IPS-20b (cell line): ENCODE data around the gene MAGI1.
"Not testable (repeated sequence)": the region's sequence is repeated elsewhere in the genome, so short reads cannot be mapped to it uniquely, and the experiment has no call there.

Experiments used
- H3K27ac ChIP-seq: one replicate; pipeline ENCODE4 v1.5.1; 2013; ENCODE audit warnings: low read length
- H3K27me3 ChIP-seq: 2 replicates; pipeline ENCODE4 v1.6.1; 2013; ENCODE audit warnings: mild to moderate bottlenecking, low read length, inconsistent platforms; ENCODE audit not compliant: insufficient read depth
- H3K36me3 ChIP-seq: 2 replicates; pipeline ENCODE4 v1.6.1; 2013; ENCODE audit warnings: low read depth, mild to moderate bottlenecking, inconsistent platforms, low read length, moderate library complexity; ENCODE audit not compliant: insufficient read depth
- H3K4me1 ChIP-seq: 2 replicates; pipeline ENCODE4 v1.6.1; 2013; ENCODE audit warnings: mild to moderate bottlenecking, control low read depth, inconsistent platforms, low read length, moderate library complexity; ENCODE audit not compliant: insufficient read depth
- H3K4me3 ChIP-seq: 2 replicates; pipeline ENCODE4 v1.5.1; 2013; ENCODE audit warnings: mild to moderate bottlenecking, low read length, inconsistent platforms
- H3K9ac ChIP-seq: 2 replicates; pipeline ENCODE4 v1.6.1; 2013; ENCODE audit warnings: low read depth, mild to moderate bottlenecking, inconsistent platforms, low read length, moderate library complexity
- H3K9me3 ChIP-seq: 2 replicates; pipeline ENCODE4 v1.6.1; 2013; ENCODE audit warnings: mild to moderate bottlenecking, low read depth, low read length, inconsistent platforms; ENCODE audit not compliant: insufficient read depth

MAGI1 gene

GRCh38 chr3:65557899-65558564 lies 480.7 kb downstream of the MAGI1 start:
- peaks cover 10% of the 10 kb centered on the region for H3K4me1 ChIP-seq
- no peaks in the 10 kb centered on the region for H3K36me3 ChIP-seq
- no peak overlapping the region for H3K27ac ChIP-seq
- H3K9me3 ChIP-seq: no peaks in the 10 kb centered on the region
- H3K27me3 ChIP-seq: no peaks in the 10 kb centered on the region
- H3K9ac ChIP-seq: no peak overlapping the region
- H3K4me3 ChIP-seq: no peak overlapping the region

GRCh38 chr3:65556934-65557577 lies 481.7 kb downstream of the MAGI1 start:
- H3K36me3 ChIP-seq: no peaks in the 10 kb centered on the region
- H3K4me1 ChIP-seq: peaks cover 17% of the 10 kb centered on the region
- no peaks in the 10 kb centered on the region for H3K9me3 ChIP-seq
- H3K9ac ChIP-seq: no peak overlapping the region
- no peak overlapping the region for H3K4me3 ChIP-seq
- no peak overlapping the region for H3K27ac ChIP-seq
- no peaks in the 10 kb centered on the region for H3K27me3 ChIP-seq

GRCh38 chr3:65552434-65552833 lies 486.3 kb downstream of the MAGI1 start:
- Histone ChIP-seq H3K27me3 (no peaks in the 10 kb centered on the region), H3K9me3 (no peaks in the 10 kb centered on the region), H3K4me1 (peaks cover 33% of the 10 kb centered on the region), H3K4me3 (no peak overlapping the region), H3K9ac (no peak overlapping the region), H3K27ac (no peak overlapping the region), H3K36me3 (no peaks in the 10 kb centered on the region)

- Histone ChIP-seq H3K36me3 (no peaks in the 10 kb centered on the region), H3K9ac (no peak overlapping the region), H3K4me1 (peaks cover 33% of the 10 kb centered on the region), H3K27me3 (no peaks in the 10 kb centered on the region), H3K9me3 (no peaks in the 10 kb centered on the region), H3K4me3 (no peak overlapping the region), H3K27ac (no peak overlapping the region)
Measured at GRCh38 chr3:65551945-65552344, 486.8 kb downstream of the MAGI1 start.

GRCh38 chr3:65550137-65550536 lies 488.6 kb downstream of the MAGI1 start:
- no peak overlapping the region for H3K9ac ChIP-seq
- peaks cover 33% of the 10 kb centered on the region for H3K4me1 ChIP-seq

GRCh38 chr3:65549626-65549959 lies 489.1 kb downstream of the MAGI1 start:
- H3K36me3 ChIP-seq: no peaks in the 10 kb centered on the region
- no peaks in the 10 kb centered on the region for H3K9me3 ChIP-seq
- H3K4me3 ChIP-seq: peak overlapping the region; percentile 77
- H3K27me3 ChIP-seq: no peaks in the 10 kb centered on the region
- peak overlapping the region; percentile 73; the same call in 1 of the 2 replicates for H3K9ac ChIP-seq
- no peak overlapping the region for H3K27ac ChIP-seq
- H3K4me1 ChIP-seq: peaks cover 30% of the 10 kb centered on the region

More at GRCh38 chr3:65550137-65550536, 488.6 kb downstream of the MAGI1 start:
- Histone ChIP-seq H3K4me3 (peak overlapping the region; percentile 77; the same call in 1 of the 2 replicates), H3K27ac (no peak overlapping the region), H3K36me3 (no peaks in the 10 kb centered on the region), H3K9me3 (no peaks in the 10 kb centered on the region), H3K27me3 (no peaks in the 10 kb centered on the region)

GRCh38 chr3:65548848-65549625 lies 489.7 kb downstream of the MAGI1 start:
- Histone ChIP-seq H3K4me1 (peaks cover 24% of the 10 kb centered on the region), H3K9ac (peak overlapping the region; percentile 73; the same call in 1 of the 2 replicates), H3K4me3 (peak overlapping the region; percentile 77), H3K27ac (no peak overlapping the region), H3K27me3 (no peaks in the 10 kb centered on the region), H3K36me3 (no peaks in the 10 kb centered on the region), H3K9me3 (no peaks in the 10 kb centered on the region)

- Histone ChIP-seq H3K36me3 (no peaks in the 10 kb centered on the region), H3K9ac (no peak overlapping the region), H3K9me3 (peaks cover 2% of the 10 kb centered on the region; the same call in 1 of the 2 replicates), H3K27me3 (no peaks in the 10 kb centered on the region), H3K27ac (no peak overlapping the region), H3K4me1 (peaks cover 20% of the 10 kb centered on the region), H3K4me3 (no peak overlapping the region)
Measured at GRCh38 chr3:65545429-65545828, 493.3 kb downstream of the MAGI1 start.

- H3K27ac ChIP-seq, H3K27me3 ChIP-seq, H3K9me3 ChIP-seq, H3K9ac ChIP-seq, H3K4me3 ChIP-seq, H3K36me3 ChIP-seq: not testable (repeated sequence)
- H3K4me1 ChIP-seq: peaks cover 32% of the 10 kb centered on the region
Measured at GRCh38 chr3:65543391-65543790, 495.3 kb downstream of the MAGI1 start.

GRCh38 chr3:65540666-65541065 lies 498.1 kb downstream of the MAGI1 start:
- Histone ChIP-seq H3K27me3 (no peaks in the 10 kb centered on the region), H3K36me3 (no peaks in the 10 kb centered on the region), H3K27ac (peak overlapping the region; percentile 3), H3K9ac (peak overlapping the region; percentile 19; the same call in 1 of the 2 replicates), H3K4me1 (peaks cover 42% of the 10 kb centered on the region), H3K4me3 (peak overlapping the region; percentile 27; the same call in 1 of the 2 replicates), H3K9me3 (peaks cover 2% of the 10 kb centered on the region; the same call in 1 of the 2 replicates)

GRCh38 chr3:65539616-65540015 lies 499.1 kb downstream of the MAGI1 start:
- peak overlapping the region; percentile 50; the same call in 1 of the 2 replicates for H3K4me3 ChIP-seq
- H3K27me3 ChIP-seq: no peaks in the 10 kb centered on the region
- peak overlapping the region; percentile 19; the same call in 1 of the 2 replicates for H3K9ac ChIP-seq
- peaks cover 42% of the 10 kb centered on the region for H3K4me1 ChIP-seq
- peak overlapping the region; percentile 24 for H3K27ac ChIP-seq
- no peaks in the 10 kb centered on the region for H3K36me3 ChIP-seq
- H3K9me3 ChIP-seq: peaks cover 2% of the 10 kb centered on the region; the same call in 1 of the 2 replicates
